Measurements from ENCODE around the gene PPIP5K1.

DNA sequence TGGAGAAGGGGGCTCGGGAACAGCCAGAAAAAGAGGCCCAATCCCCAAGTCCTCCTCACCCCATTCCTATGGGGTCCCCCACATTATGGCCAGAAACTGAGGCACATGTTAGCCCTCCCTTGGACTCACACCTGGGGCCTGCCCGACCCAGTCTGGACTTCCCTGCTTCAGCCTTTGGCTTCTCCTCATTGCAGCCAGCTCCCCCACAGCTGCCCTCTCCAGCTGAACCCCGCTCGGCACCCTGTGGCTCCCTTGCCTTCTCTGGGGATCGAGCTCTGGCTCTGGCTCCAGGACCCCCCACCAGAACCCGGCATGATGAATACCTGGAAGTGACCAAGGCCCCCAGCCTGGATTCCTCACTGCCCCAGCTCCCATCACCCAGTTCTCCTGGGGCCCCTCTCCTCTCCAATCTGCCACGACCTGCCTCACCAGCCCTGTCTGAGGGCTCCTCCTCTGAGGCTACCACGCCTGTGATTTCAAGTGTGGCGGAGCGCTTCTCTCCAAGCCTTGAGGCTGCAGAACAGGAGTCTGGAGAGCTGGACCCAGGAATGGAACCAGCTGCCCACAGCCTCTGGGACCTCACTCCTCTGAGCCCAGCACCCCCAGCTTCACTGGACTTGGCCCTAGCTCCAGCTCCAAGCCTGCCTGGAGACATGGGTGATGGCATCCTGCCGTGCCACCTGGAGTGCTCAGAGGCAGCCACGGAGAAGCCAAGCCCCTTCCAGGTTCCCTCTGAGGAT is 62.0 kb downstream of the PPIP5K1 start:
- TF ChIP-seq, protein P1, sequence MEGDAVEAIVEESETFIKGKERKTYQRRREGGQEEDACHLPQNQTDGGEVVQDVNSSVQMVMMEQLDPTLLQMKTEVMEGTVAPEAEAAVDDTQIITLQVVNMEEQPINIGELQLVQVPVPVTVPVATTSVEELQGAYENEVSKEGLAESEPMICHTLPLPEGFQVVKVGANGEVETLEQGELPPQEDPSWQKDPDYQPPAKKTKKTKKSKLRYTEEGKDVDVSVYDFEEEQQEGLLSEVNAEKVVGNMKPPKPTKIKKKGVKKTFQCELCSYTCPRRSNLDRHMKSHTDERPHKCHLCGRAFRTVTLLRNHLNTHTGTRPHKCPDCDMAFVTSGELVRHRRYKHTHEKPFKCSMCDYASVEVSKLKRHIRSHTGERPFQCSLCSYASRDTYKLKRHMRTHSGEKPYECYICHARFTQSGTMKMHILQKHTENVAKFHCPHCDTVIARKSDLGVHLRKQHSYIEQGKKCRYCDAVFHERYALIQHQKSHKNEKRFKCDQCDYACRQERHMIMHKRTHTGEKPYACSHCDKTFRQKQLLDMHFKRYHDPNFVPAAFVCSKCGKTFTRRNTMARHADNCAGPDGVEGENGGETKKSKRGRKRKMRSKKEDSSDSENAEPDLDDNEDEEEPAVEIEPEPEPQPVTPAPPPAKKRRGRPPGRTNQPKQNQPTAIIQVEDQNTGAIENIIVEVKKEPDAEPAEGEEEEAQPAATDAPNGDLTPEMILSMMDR (IDR thresholded peaks at IDR 0.05) = no peak
- no peak for TF ChIP-seq POLR2A (IDR thresholded peaks at IDR 0.05)

Measured in heart left ventricle (tissue), 13 donors.